Stimulated activated CD8-positive, alpha-beta memory T cell treated with anti-CD3 and anti-CD28 coated beads, Interleukin-15, amount 100 ng/mL, for 48 hours (primary cell): Measurements from ENCODE around the gene WDR74.
"Not testable (repeated sequence)": the region's sequence is repeated elsewhere in the genome, so short reads cannot be mapped to it uniquely, and the experiment has no call there.

Experiments
- DNase-seq, 2 donors: peaks; one replicate each; pipeline ENCODE4 v3.0.0-alpha.2; 2020; ENCODE audit warnings: low read depth in 2 of 2

WDR74 gene

GRCh38 chr11:62839050-62839945 is at the start of gene WDR74:
Gene WDR74 (minus strand): TSS chr11:62839590. CDS start chr11:62839570, 20 bp downstream.
- DNase-seq, result peak; percentile 84 to 88

GRCh38 chr11:62889126-62889483 is 49.7 kb upstream of the WDR74 start:
- no peak for DNase-seq

GRCh38 chr11:62888406-62888805 is 49.0 kb upstream of the WDR74 start:
- DNase-seq, result no peak

GRCh38 chr11:62885137-62885750 is 45.9 kb upstream of the WDR74 start:
- DNase-seq, result no peak

- DNase-seq, result no peak
These were observed 44.3 kb upstream of the WDR74 start for GRCh38 chr11:62883673-62884072.

GRCh38 chr11:62882788-62883501 is 43.6 kb upstream of the WDR74 start:
- no peak for DNase-seq

- DNase-seq, result no peak
These were observed 43.0 kb upstream of the WDR74 start for GRCh38 chr11:62882431-62882749.

GRCh38 chr11:62881579-62882430 is 42.4 kb upstream of the WDR74 start:
- DNase-seq, result peak; percentile 90 to 93

GRCh38 chr11:62880803-62881578 is 41.6 kb upstream of the WDR74 start, which contains the start of gene SLC3A2:
Gene SLC3A2 (plus strand): TSS chr11:62880896. CDS start chr11:62881024, 128 bp downstream.
- DNase-seq, result peak; percentile 84 to 87

- peak; percentile 34 to 36 for DNase-seq
These were observed 40.9 kb upstream of the WDR74 start for GRCh38 chr11:62880231-62880802.

- no peak for DNase-seq
These were observed 40.0 kb upstream of the WDR74 start for GRCh38 chr11:62879235-62879978.

- no peak for DNase-seq
These were observed 37.3 kb upstream of the WDR74 start for GRCh38 chr11:62876712-62877111.

- no peak for DNase-seq
These were observed 36.5 kb upstream of the WDR74 start for GRCh38 chr11:62875698-62876478.

GRCh38 chr11:62874851-62875250 is 35.5 kb upstream of the WDR74 start:
- no peak for DNase-seq

GRCh38 chr11:62865635-62866034 is 26.2 kb upstream of the WDR74 start:
- DNase-seq, result no peak

- no peak for DNase-seq
These were observed 24.4 kb upstream of the WDR74 start for GRCh38 chr11:62863687-62864335.

GRCh38 chr11:62861564-62862192 is 22.3 kb upstream of the WDR74 start:
- DNase-seq, result not testable (repeated sequence)
